ENCODE measurements around the gene CMSS1.
A peak's percentile ranks its signal among the peaks of the same experiment; 100 is the strongest.

Gene CMSS1

DNA sequence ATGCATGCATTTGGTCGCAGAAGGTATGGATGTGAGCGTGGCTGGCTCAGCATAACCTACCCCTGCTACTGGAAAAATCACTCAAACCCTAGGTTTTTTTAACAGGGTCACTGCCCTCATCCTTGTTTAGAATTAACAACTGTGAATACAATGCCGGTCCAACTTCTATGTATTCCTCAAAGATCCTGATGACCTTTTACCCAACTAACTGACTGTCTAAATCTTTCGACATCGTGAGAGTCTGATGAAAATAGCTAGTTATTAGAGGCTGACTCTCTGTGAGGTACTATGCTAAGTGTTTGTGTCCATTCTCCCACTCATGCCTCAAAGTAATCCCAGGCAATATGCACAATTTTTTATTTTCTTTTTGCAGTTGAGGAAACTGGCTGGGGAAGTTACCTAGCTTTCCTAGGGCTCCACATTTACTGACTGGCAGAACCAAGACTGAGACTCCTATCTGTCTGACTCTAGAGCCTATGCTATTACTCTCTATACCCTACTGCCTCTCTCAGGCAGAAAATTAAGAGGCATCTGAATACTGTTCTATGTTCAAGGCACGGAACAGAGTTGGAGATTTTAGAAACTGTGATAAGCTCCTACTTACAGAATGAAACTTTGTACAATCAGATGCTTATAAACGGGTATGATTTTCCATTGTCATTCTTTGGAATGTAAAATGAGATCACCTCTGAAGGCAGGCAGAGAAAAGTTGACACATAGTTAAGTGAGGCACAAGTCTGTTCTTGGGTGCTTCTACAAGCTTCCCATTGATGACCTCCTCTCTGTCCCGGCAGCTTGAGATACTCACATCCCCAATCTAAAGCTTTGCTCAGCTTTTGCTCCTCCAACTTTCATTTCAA is 240.3 kb downstream of the CMSS1 start:
- DNase-seq (ENCODE audit: low read depth): no peak

DNA sequence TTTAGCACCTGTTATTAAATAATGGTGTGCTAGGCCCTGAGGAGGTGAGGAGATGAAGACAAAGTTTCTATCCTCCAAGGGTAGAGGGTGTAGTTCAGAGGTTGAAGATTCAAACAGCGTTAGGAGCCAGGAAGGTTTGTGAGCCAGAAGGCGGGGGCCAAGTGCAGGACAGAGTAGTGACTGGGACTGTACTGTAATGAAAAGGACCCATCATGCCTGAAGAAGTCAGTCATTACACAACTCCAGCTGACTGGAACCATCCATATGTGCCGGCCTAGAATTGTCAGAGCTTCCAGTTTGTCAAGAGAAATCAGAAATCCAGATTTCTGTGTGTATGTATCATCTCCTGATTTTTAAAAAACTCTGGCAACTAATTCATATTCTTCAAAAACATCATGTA is 241.8 kb downstream of the CMSS1 start:
- DNase-seq (ENCODE audit: low read depth): no peak

DNA sequence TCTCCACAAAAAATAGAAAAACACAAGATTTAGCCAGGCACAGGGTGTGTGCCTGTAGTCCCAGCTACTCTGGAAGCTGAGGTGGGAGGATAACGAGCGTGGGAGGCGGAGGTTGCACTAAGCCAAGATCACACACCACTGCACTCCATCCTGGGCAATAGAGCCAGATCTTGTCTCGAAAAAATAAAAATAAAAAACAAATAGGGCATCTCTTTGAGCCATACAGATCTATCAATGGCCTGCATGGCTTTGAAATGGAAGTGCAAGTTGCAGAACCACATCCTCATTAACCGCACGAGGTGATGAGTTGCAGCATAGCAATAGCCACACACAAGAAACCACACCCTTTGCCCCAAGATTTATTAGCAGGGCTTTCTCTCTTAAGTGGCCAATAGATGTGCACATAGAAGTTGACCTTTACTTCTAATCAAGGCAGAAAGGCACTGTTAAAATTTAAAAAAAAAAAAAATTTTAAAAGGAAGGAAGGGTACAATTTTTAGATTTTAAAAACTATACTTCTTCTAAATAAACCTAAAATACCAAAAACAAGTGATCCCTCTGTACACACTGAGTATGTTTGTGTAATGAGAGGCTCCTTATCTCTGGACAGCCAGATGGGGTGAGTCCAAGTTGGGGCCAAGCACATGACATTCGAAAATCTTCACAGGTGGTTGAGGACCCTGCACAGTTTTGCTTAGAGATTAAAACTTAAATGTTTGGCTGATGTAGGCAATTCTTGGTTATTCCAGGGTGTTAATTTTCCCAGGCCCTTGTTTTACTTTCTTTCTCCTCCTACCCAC is 243.2 kb downstream of the CMSS1 start:
- DNase-seq (ENCODE audit: low read depth): no peak

DNA sequence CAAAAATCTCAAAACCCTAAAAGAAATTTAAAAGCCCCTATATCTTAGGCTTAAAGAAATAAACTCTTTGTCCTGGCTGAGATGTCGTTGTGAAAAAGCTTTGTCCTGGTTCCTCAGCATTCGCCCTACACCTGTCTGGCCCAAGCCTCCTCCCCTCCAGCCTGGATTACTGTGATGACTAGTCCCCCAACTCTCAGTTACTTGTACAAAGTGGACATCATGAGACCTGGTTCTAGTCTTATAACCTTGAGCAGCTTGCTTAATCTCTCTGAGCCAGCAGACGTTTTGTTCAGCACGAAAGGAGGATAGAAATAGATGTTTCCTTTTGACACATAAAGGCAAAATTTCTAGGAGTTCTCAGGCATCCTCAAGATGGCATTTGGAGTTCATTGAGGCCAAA is 245.0 kb downstream of the CMSS1 start:
- no peak for DNase-seq (ENCODE audit: low read depth)

DNA sequence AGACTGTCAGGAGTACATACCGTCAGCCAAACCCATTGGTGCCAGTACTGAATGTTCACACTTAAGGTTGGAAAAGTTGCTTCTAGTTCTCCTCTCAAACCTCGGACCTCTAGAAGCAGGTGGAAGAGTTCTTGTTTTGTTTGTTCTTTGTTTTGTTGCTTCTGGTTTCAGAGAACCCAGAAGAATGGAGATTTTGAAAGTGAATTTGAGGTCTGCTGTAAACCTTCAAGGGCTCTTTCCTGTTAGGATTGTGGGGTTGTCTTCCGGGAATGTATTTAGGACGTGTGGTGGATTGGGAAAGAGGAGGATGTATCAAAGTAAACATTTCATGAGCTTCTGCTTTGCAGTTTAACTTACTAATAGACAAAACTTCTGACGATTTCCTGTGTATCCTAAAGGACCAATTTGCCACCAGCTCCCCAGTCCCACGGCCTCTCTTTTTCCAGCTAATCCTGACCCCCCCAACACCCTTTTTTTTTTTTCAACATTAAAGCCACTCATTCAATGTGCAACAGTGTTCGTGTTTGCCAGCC is 246.3 kb downstream of the CMSS1 start:
- DNase-seq (ENCODE audit: low read depth): no peak

DNA sequence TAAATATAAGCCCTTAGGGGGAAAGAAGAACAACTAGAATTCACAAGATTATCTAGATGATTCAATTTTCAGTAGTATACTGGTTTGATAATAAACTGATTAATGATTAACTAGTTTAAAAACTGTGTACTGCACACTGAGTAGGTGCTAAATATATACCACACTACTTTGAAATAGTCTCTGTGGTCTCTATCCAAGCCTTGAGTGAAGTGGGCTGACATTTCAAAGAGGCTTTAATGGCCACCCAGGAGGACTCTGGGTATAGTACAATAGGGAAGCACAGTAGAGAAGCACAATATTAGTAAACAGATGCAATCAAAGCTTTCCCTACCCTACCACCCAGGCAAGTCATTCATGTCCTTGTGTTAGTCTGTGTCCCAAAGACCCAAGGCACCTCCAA is 249.9 kb downstream of the CMSS1 start:
- no peak for DNase-seq (ENCODE audit: low read depth)

DNA sequence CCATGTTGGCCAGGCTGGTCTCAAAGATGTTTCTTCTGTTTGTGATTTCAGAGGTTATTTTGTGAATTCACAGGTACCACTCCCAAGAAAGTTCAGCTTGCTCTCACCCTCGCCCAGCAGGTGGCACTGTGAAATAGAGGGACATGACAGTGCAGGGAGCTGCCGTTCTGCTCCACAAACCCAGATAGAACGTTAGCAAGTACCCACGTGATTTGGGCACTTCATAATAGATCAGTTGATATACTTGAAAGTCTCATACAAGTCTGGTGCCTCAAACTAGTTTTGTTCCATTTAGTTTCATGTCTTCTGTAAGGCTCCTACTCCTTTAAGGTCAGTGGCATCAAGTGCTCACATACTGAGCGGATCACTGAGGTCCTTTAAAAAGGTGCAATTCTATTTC is 251.2 kb downstream of the CMSS1 start:
- DNase-seq (ENCODE audit: low read depth): peak; percentile 65

DNA sequence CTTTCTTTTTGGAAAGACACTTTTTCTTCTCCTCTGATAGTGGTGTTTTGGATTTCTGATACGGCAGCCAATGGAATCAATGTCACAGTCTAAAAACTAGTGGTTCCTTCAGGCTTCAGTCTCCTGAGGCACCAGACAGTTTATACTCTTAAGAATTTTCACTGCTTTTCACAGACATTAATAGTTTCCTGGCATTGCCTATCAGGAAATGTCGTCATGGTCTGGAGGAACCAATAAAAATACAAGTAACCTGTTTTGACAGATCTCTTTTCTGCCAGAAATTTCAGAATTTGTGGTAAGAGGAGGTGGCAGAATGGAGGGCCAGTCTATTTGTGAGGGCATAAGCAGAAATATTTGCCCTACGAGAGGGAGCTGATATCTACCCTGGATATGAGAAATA is 251.8 kb downstream of the CMSS1 start:
- no peak for DNase-seq (ENCODE audit: low read depth)

DNA sequence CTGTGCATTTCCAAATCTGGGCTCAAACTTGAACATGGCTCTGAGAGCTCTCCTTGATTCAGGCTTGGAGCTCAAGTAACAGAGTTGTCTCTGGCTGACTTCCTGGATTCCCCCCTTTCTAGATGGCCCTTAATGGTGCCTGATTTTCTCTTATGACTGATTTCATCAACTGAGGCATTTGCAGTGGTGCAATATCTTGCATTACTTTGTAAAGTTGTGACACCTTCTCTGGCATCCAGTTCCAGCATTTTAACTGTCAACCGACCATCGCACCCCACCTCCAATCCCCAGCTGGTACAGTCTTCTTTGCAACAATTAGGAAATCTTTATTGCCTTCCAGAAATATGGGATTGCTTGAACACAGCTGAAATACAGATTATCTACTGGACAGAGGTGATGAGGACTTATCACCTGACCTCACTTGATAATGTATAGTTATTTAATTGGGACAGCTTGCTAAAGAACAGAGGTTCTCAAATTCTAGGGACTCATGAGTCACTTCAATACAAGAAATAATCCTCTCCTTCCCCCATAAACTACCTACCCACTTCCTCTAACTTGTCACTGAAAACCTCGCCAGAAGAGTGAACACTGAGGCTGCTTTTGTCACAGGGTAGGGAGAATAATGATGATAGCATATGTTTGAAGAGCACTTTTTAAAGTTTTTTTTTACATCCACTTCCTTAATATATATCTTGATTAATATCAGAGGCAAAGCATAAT is 254.8 kb downstream of the CMSS1 start:
- DNase-seq (ENCODE audit: low read depth): no peak

DNA sequence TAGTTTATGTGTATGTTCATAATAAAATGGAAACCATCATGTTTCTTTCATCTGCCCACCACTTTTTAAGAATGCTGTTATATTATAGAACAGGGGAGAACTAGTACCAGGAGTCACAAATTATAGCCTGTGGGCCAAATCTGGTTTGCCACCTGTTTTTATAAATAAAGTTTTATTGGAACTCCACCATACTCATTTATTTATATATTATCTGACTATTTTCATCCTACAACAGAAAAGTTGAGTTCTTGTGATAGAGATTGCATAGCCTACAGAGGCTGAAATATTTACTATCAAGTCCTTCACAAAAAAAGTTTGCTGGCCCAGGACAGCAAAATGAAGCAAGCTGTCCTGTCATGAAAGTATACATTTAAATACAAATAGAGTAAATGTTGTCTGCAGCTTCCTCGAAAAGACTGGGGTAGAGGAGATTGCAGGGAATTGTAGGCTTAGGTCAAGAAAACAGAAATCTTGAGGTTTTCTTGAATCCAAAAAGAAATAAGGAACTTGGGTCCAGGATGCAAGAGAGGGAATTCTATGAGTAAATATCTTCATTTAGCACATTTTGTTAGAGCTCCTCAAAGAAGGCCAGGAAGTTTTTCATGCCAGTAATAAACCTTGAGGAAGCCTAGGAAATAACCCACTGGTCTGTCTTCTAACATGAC is 255.5 kb downstream of the CMSS1 start:
- DNase-seq (ENCODE audit: low read depth): no peak

DNA sequence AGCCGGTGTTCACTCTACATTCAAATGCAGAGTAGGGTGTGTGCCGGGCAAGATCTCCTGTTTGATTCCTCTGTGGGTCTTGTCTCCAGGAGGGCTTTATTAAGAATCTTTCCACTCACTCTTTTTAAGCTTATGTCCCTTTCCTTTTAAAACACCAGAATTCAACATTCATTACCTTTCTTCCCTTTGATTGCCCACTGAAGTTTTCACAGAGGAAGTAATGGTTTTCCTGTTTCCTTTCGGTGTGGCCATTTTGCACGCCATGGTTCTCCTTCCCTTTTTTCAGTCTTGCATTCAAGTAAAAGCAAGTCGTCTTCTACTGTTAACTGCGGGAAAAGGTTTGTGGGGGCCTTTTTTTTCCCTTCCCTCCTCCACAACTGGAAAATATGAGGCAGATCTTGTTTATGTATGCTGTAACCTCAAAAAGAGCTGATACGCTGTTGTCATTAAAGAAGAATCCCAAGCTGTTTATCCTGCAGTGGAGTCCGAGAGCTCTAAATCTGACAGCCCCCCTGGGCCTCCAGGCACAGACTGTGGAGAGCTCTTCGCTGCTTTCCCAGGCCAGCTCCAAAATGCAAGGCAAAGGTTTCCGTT is 256.1 kb downstream of the CMSS1 start:
- peak; percentile 54 for DNase-seq (ENCODE audit: low read depth)

DNA sequence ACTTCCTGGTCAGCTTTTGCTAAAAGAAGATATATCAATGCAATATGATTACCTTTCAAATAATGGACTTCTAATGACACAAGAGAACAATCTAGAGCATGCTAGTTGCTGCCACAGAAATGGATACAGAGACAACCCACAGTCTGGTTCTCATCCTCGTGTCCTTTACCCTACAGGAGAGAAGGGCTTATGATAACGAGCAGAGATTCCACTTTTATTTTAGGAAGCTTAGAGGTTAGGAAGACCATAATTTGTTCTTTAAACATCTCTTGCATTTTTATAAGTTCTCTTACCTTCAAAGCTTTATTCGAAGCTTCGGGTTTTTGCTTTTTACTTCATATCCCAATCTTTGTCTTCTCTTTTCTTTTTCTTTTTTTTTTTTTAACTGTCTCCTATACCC is 257.5 kb downstream of the CMSS1 start:
- DNase-seq (ENCODE audit: low read depth): no peak

DNA sequence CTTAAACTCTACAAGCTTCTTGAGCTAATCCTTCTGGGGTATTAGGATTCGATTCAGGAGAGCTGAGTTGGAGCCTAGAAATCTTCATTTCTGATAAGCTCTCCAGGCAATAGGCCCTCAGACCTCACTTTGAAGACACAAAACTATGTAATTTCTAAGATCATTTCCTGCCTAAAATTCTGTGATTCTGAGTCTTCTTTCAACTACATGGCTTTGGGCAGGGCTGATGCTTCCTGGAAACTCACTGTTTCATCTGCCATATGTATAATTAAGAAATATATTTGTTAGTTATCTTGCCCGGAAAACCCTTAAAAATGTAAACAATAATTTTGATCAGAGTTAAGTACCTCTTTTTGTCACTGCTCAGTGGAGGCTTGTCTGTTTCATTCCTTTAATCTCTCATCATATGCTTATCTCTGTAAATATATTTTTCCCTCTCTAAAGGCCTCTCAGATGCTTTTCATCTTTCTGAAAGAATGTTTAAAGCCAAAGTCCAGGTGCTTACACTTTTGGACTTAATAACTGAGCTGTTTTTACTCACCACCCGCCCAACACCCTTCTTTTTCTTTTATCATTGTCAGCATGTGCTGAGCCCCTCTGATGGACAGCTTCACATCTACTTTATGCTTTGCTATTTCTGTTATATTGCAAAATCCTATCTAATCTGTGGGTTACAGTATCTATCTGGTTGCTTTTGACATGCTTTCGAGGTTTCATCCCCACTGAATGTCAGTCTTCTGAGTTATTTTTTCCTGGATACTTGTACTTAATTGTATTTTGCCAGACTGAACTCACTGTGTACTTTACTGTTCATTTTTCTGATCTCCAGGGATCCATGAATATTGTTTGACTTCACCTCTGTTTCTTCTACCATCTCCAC is 258.4 kb downstream of the CMSS1 start:
- no peak for DNase-seq (ENCODE audit: low read depth)

DNA sequence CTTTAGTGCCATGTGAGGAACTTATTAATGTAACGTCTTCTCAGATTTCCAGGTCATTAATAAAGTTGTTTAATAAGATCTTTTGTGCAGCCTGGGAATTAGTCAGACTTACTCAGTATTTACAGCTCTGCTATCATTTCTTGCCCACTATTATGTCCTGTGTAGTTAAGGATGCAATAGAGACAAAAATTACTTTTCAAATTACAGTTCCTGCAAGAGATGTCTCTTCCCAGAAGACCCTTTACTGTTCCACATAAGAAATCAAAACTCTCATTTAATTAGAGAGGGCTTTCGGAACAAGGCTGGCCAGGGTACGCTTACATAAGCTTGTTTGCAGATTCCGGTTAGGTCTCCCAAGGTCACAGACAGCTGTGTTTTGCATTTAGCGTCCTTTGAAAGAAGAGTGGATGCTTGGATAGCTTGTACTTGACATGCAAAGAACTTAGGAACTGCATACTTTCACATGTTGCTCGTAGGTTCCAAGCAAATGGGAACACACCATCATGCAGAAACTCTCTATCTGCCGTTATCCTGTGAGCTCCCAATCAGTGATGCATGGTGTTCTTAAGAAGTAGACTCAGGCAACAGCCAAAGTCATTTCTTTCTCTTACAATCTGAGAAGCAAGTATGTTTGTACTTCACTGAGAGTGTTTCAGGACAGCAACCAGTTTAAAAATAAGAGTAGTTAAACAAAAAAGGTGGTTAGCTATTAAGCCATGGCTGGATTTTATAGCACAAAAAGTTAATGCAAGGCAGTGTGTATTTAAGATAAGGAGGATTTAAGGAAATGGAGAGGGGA is 259.3 kb downstream of the CMSS1 start:
- no peak for DNase-seq (ENCODE audit: low read depth)

DNA sequence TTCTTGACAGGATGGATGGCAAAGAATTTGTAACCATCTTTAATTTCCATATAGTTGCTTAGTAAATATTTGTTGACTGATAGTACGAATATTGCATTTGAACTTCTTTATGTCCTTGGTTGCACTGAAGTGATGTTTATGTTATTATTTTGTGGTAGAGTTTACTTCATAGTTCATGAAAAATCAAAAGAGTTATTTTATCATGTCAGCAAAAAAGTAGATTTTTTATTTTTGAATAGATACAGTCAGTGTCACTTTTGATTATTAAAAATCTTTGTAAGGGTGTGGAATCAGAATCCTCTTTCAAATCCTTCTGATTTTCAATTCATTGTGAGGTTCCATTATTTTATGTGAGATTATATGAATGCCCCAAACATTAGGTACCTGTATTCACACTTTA is 261.7 kb downstream of the CMSS1 start:
- DNase-seq (ENCODE audit: low read depth): no peak

DNA sequence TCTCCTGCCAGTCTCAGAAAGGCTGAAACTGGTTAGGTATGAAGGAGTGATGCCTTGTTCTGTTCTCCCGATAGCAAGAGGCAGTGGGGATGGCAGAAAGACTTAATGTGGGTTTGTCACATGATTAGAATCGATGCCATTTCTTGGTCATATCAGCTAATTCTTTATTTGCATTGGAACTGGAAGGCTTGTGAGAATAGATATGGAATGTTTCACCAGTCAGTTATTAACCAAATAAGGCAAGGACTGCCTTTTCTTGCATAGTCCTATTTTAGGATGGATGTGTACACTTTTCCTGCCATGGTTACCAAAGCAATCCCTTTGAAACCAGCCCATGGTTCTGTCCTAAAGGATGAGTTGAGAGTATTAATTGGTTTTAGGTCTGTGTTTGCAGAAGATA is 262.9 kb downstream of the CMSS1 start:
- DNase-seq (ENCODE audit: low read depth): no peak

DNA sequence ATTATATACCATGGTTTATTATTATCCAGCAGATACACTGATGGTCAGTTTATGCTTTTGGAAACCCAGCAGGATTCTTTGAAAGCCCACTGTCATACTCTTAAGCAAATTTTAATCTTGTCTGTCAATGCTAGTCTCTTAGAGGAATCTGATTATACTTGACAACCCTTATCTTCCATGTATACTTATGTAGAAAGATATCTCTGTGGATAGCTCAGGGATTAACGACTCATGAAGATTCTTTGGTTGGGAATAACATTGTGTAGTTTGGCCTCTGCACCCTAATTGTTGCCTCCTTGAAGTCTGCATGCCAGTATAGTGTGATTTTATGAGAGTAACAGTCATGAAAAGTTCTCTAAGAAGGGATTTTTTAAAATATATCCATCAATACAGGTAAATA is 263.6 kb downstream of the CMSS1 start:
- no peak for DNase-seq (ENCODE audit: low read depth)

DNA sequence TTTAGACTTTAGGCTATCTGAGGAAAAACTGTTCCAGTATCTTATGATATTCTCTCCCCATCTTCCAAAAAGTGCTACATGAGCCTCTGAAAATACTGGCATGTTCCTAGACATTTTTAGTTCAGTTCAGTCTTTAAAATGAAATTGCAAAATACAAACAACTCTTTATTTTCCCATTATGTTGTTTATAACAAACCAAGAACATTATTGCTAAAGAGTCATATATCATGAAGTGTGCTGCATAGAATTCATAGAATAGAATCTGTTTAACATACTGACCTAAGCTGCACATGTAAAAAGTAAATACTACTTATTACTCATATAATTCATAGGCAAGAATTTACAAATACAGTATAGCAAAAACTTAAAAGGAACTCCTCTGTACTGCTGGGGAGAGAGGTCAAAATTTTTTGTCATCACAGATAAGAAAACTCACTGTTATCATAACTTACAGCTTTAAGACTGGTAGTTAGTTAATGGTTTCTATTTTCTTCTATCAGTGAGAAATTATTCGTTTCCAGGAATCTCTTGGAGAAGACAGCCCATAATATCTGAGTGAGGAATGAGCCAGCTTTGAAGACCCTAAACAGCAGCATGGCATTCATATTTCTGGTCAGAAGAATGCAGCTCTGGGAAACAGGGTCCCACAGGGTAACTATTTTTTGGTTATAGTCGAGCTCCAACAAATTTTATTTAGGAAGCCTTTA is 264.5 kb downstream of the CMSS1 start:
- DNase-seq (ENCODE audit: low read depth): no peak

DNA sequence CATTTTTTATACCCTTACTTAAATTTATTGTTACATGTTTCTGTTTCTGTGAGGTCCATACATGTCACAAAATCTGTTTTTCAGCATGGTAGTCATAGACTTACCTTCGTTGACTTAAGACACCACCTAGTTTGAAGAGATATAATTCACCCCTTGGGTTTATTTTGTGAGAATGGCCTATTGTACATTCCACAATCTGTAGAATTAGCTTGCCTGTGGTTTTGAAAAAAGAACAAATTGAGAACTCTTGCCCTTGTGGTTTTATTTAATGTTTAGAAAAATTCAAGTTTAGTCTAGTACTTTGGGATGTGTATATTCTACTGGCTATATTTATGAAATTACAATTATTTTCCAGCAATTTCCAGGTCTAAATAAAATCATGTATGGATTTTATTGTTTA is 265.1 kb downstream of the CMSS1 start:
- no peak for DNase-seq (ENCODE audit: low read depth)

All from fibroblast of the conjunctiva (primary cell).